Ovary (tissue), 9 donors: ENCODE results near the gene PGLYRP2. TPM values are rescaled to one million over a fixed set of nuclear protein-coding genes. Genes with fewer than 3 reads are reported as not detected.

Experiments used
- DNase-seq, 5 donors: peaks; one replicate each; pipeline ENCODE4 v3.0.0-alpha.2; 2019 to 2020
- H3K27ac ChIP-seq, 2 donors: fragments of 200-600 bp; one replicate each; pipeline versions ENCODE4 v1.5.1 to v1.8.0; 2019 to 2022
- H3K27me3 ChIP-seq: fragments of 200-600 bp; one replicate; pipeline ENCODE4 v1.8.0; 2022
- H3K36me3 ChIP-seq: fragments of 200-600 bp; sonication (generic); one replicate; pipeline ENCODE4 v1.5.1; 2019
- H3K4me1 ChIP-seq: one replicate; pipeline ENCODE4 v1.8.1; 2013; ENCODE audit warnings: mild to moderate bottlenecking, moderate library complexity; ENCODE audit not compliant: insufficient read depth
- H3K4me3 ChIP-seq: fragments of 200-600 bp; sonication (generic); one replicate; pipeline ENCODE4 v1.5.1; 2017
- H3K9me3 ChIP-seq, 2 donors: fragments of 200-600 bp in 1 of 2; sonication (generic) in 1 of 2; one replicate each; pipeline versions ENCODE4 v1.5.1 to v1.8.1; 2013 to 2019; ENCODE audit warnings: mild to moderate bottlenecking in 1 of 2, moderate library complexity in 1 of 2
- EP300 ChIP-seq: sonication (generic); formaldehyde crosslinking; IDR thresholded peaks from one replicate; pipeline ENCODE4 v1.6.1; 2017; ENCODE audit warnings: antibody characterized with exemption
- POLR2A ChIP-seq: fragments of 450-650 bp; IDR thresholded peaks from one replicate; pipeline ENCODE4 v1.6.1; 2017; ENCODE audit warnings: antibody characterized with exemption, mild to moderate bottlenecking, moderate library complexity
- WGBS, 3 donors: extraction: QIAGEN DNeasy Blood & Tissue Kit in 1 of 3; methylation state at CpG; one replicate each; pipeline versions ENCODE4 v1.1.5 to v1.1.7; 2013 to 2017; 5-methylcytosine and 5-hydroxymethylcytosine counted together
- intact Hi-C, 4 donors: fragments of 100-400 bp; cut with DNase I; formaldehyde crosslinking; loops; one replicate each; pipeline versions ENCODE4 v1.11.0 to v1.15.1; 2022 to 2023
- microRNA counts: library from miRNA; unstranded; fragments of <30 nt; microRNA quantifications from one replicate; lab custom pipeline; 2016
- microRNA-seq, 3 donors: library from miRNA; unstranded; fragments of <30 nt; microRNA quantifications; one replicate each; pipeline versions ENCODE4 to v1.2.0, GENCODE V29; 2019 to 2020
- polyA plus RNA-seq, 2 donors: library from polyadenylated mRNA; stranded (reverse); fragments of 200-250 nt in 1 of 2; fragments of 350-450 nt in 1 of 2; fragmentation: Illumina TruSeq in 1 of 2; extraction: RNeasy Lipid Tissue Mini Kit (QIAGEN cat#74804) in 1 of 2; gene quantifications; one replicate each; pipeline ENCODE4 v1.2.3, GENCODE V29; 2013 to 2014
- small RNA-seq: library from RNA; depleted of rRNA; stranded (forward); fragments of <200 nt; gene quantifications from one replicate; pipeline ENCODE3, GENCODE V24; 2016
- total RNA-seq, 7 donors: library from RNA; depleted of rRNA in 2 of 7; stranded (reverse); fragments of >200 nt in 2 of 7; fragmentation: NEBNext Ultra II Directional in 3 of 7; extraction: Animal tissue kit (Norgen Biotek cat#: 25700) in 3 of 7; gene quantifications; one replicate each; pipeline versions ENCODE4 v1.1.0 to v1.2.4, GENCODE V29; 2016 to 2023
- TF ChIP-seq, protein P1 (sequence below), 3 donors: fragments of 450-650 bp in 2 of 3; fragments of 200-600 bp in 1 of 3; IDR thresholded peaks; one replicate each; pipeline versions ENCODE4 v1.5.1 to v1.8.0; 2016 to 2022; ENCODE audit warnings: antibody characterized with exemption in 3 of 3, mild to moderate bottlenecking in 1 of 3
- donor health status: DM: no; HTN: no; CAD: no; lungs with moderate emphysema.
- donor health status: DM: no; HTN: no; CAD: no.
- donor health status: Bipolar disorder and iron deficiency.
- donor health status: DM: yes; HTN: yes; CAD: no.
- donor health status: DM: no; HTN: no; CAD: no.
- donor health status: DM: yes; HTN: yes; CAD: no.

Gene PGLYRP2
- total and polyA plus RNA-seq, 9 donors: 0.28 TPM; not detected in 8

DNA sequence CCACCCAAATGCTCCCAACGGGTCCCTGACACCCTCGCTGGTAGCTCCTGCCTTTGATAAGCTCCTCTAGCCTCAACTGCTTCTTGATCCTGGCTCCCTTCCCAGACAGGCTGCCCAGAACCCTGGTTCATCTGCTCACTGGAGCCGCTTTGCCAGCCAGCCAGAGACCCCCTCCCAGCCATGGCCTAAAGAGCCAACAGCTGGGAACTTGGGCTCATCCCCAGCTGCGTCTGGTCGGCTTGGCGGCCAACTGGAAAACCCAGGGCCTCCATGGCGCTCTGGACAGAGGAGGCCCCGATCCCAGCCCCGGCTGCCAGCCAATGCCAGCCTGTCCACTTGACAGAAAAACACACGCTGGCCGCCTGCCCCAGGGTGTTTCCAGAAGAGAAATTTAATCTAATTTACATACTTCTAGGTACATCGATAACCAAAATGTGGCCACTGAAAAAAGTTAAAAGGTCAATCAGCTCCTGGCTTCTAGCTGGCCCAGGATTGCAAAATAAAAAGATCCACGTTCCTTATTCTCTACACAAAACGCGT lies 57.5 kb downstream of the PGLYRP2 start:
- intact Hi-C loops: loop anchor here in 1 of 4 donors (10.0 kb wide), 1 partner anchor 167 kb away; no protein-coding TSS in a partner anchor
- DNase-seq: peak in 4 of 5 donors; percentile 54 to 73 (median 66)
- Histone ChIP-seq H3K9me3 (no peaks in the 10 kb centered on the region), H3K27me3 (no peaks in the 10 kb centered on the region), H3K4me1 (peaks cover 22% of the 10 kb centered on the region), H3K36me3 (no peaks in the 10 kb centered on the region), H3K27ac (peak overlapping the region in 1 of 2 donors; percentile 65), H3K4me3 (no peak overlapping the region)
- 8 to 30% (median 27%) methylated on average over 15 of the region's 15 CpGs for WGBS, 3 donors
- no peak for TF ChIP-seq POLR2A
- TF ChIP-seq, protein P1, sequence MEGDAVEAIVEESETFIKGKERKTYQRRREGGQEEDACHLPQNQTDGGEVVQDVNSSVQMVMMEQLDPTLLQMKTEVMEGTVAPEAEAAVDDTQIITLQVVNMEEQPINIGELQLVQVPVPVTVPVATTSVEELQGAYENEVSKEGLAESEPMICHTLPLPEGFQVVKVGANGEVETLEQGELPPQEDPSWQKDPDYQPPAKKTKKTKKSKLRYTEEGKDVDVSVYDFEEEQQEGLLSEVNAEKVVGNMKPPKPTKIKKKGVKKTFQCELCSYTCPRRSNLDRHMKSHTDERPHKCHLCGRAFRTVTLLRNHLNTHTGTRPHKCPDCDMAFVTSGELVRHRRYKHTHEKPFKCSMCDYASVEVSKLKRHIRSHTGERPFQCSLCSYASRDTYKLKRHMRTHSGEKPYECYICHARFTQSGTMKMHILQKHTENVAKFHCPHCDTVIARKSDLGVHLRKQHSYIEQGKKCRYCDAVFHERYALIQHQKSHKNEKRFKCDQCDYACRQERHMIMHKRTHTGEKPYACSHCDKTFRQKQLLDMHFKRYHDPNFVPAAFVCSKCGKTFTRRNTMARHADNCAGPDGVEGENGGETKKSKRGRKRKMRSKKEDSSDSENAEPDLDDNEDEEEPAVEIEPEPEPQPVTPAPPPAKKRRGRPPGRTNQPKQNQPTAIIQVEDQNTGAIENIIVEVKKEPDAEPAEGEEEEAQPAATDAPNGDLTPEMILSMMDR (IDR thresholded peaks at IDR 0.05): no peak
- TF ChIP-seq EP300: no peak

DNA sequence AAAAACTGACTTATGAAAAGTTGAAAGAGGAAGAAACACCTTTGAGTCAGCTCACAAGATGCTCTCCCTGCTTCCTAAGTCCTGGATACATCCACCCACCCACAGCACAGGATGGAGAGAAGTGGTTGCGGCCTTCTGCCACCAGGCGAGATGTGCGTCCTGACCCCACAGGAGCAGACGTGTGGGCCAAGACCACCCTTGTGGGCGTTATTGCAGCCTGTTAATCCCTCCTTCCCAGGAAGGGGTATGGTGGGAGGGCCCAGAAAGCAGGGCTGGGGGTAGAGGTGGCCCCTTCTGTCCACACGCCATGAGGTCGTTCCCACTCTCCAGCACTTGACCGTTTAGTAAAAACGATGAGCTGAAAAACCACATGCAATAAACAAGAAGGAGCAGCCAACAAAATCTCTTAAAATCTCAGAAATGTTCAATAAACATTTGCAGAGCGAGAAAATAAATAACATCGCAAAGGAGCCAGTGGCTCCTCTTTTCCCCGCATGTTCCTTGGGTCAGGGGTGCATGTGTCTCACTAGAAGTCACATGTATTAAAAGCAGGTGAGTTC lies 58.1 kb downstream of the PGLYRP2 start:
- no peaks in the 10 kb centered on the region for H3K36me3 ChIP-seq
- H3K9me3 ChIP-seq: no peaks in the 10 kb centered on the region
- peak overlapping the region in 1 of 2 donors; percentile 65 for H3K27ac ChIP-seq
- peaks cover 24% of the 10 kb centered on the region for H3K4me1 ChIP-seq
- no peaks in the 10 kb centered on the region for H3K27me3 ChIP-seq
- DNase-seq: no peak
- intact Hi-C loops: loop anchor here in 1 of 4 donors (10.0 kb wide), 1 partner anchor 166 kb away; no protein-coding TSS in a partner anchor
- WGBS, 3 donors: 19 to 45% (median 35%) methylated on average over 12 of the region's 12 CpGs
- no peak for TF ChIP-seq POLR2A
- TF ChIP-seq, protein P1 (IDR thresholded peaks at IDR 0.05): no peak
- no peak for TF ChIP-seq EP300
- no peak overlapping the region for H3K4me3 ChIP-seq

DNA sequence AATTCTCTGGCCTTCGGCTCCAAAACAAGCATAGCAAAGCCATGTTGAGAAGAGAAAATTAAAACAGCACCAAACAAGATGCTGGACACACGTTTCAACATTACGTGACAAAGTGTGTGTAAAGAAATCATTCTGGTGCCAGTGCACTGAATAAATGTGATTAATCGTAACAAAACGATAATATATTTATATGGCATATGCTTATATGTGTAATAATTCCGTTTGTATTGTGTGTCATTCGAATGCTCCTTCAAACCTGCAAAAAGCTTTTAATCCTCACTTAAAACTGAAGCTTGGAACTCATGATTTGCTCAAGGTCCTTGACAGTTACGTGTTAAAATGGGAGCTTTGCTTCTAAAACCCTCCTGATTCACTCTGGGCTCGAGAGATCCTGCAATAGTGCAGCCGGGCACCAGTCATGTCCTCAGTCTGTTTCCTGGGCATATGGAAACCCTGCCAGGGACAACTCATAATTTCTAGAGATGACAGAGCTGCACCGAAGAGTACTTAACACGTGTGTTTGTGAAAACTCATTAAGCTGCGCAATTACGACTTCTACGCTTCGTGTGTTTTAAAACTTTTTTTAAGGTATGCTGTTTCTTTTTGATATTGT lies 59.8 kb downstream of the PGLYRP2 start:
- intact Hi-C loops: loop anchor here in 1 of 4 donors (5.0 to 10.0 kb wide), 2 partner anchors 87 to 165 kb away; partner anchors contain the start of gene BRD4
- Histone ChIP-seq H3K27ac (peak overlapping the region in 1 of 2 donors; percentile 17), H3K36me3 (no peaks in the 10 kb centered on the region), H3K9me3 (no peaks in the 10 kb centered on the region), H3K27me3 (no peaks in the 10 kb centered on the region), H3K4me1 (peaks cover 25% of the 10 kb centered on the region), H3K4me3 (peak overlapping the region; percentile 41)
- no peak for DNase-seq
- 19 to 23% (median 20%) methylated on average over 16 of the region's 16 CpGs for whole genome bisulfite sequencing, 3 donors
- TF ChIP-seq, protein P1 (IDR thresholded peaks at IDR 0.05): no peak
- no peak for TF ChIP-seq EP300
- no peak for TF ChIP-seq POLR2A

MicroRNA genes within 50 kb of the gene (microRNA counts, 767-probe panel; counts per million panel counts)
- microRNA hsa-miR-1470 (lab: Ali Mortazavi, UCI): 530 counts per million, percentile 78 among the panel's probes with 10 or more counts

Small RNA genes within 50 kb of the gene (microRNA-seq; reads per million reads assigned to microRNA genes)
- 0 reads per million in 3 donors for gene MIR1470

Small RNA genes within 50 kb of the gene (small RNA-seq; reads per million reads assigned to genes)
- gene MIR1470: not detected

Other genes starting within 250 kb of the PGLYRP2 start
- gene EPHX3, start 247.1 kb downstream of the PGLYRP2 start, total RNA-seq: under 1 TPM in 6 of 7 donors, not detected in 1; 0.24 to 0.89 (median 0.49) TPM
- under 1 TPM; 0.30 to 0.67 TPM for gene EPHX3, start 247.1 kb downstream of the PGLYRP2 start, polyA plus RNA-seq
- 100 to 1,000 TPM in 4 of 7 donors, 10 to 100 TPM in 3; 19.6 to 127 (median 100) TPM for gene BRD4, start 147.0 kb downstream of the PGLYRP2 start, total RNA-seq
- gene BRD4, start 147.0 kb downstream of the PGLYRP2 start, polyA plus RNA-seq: 10 to 100 TPM; 30.1 to 31.0 TPM
- 10 to 100 TPM; 19.1 to 53.3 (median 46.4) TPM for gene AKAP8, start 99.7 kb downstream of the PGLYRP2 start, total RNA-seq
- gene AKAP8, start 99.7 kb downstream of the PGLYRP2 start, polyA plus RNA-seq: 10 to 100 TPM; 13.6 to 21.6 TPM
- 100 to 1,000 TPM in 3 of 7 donors, 10 to 100 TPM in 4; 85.9 to 121 (median 93.2) TPM for gene AKAP8L, start 60.5 kb downstream of the PGLYRP2 start, total RNA-seq
- 10 to 100 TPM; 70.3 to 78.5 TPM for gene AKAP8L, start 60.5 kb downstream of the PGLYRP2 start, polyA plus RNA-seq
- gene WIZ, start 29.5 kb downstream of the PGLYRP2 start, total RNA-seq: 10 to 100 TPM; 21.0 to 46.5 (median 41.7) TPM
- gene WIZ, start 29.5 kb downstream of the PGLYRP2 start, polyA plus RNA-seq: 10 to 100 TPM in 1 of 2 donors, 1 to 10 TPM in 1; 4.8 to 24.7 TPM
- gene RASAL3, start 15.0 kb downstream of the PGLYRP2 start, total RNA-seq: 1 to 10 TPM in 5 of 7 donors, under 1 TPM in 2; 0.61 to 2.6 (median 1.4) TPM
- gene RASAL3, start 15.0 kb downstream of the PGLYRP2 start, polyA plus RNA-seq: 1 to 10 TPM in 1 of 2 donors, under 1 TPM in 1; 0.63 to 1.5 TPM
- gene CYP4F22, start 29.0 kb upstream of the PGLYRP2 start, total RNA-seq: under 1 TPM in 2 of 7 donors, not detected in 5; 0.08 to 0.13 TPM
- under 1 TPM in 1 of 2 donors, not detected in 1; 0.13 TPM for gene CYP4F22, start 29.0 kb upstream of the PGLYRP2 start, polyA plus RNA-seq
- gene CYP4F8, start 135.7 kb upstream of the PGLYRP2 start, total RNA-seq: 1 to 10 TPM in 1 of 7 donors, not detected in 6; 1.1 TPM
- not detected for gene CYP4F8, start 135.7 kb upstream of the PGLYRP2 start, polyA plus RNA-seq
- 1 to 10 TPM in 1 of 7 donors, under 1 TPM in 5, not detected in 1; 0.15 to 1.8 (median 0.38) TPM for gene CYP4F3, start 161.4 kb upstream of the PGLYRP2 start, total RNA-seq
- under 1 TPM in 1 of 2 donors, not detected in 1; 0.13 TPM for gene CYP4F3, start 161.4 kb upstream of the PGLYRP2 start, polyA plus RNA-seq
- gene CYP4F12, start 193.6 kb upstream of the PGLYRP2 start, total RNA-seq: 10 to 100 TPM in 3 of 7 donors, 1 to 10 TPM in 4; 2.7 to 14.1 (median 9.4) TPM
- gene CYP4F12, start 193.6 kb upstream of the PGLYRP2 start, polyA plus RNA-seq: 1 to 10 TPM; 4.0 to 8.9 TPM
- gene OR10H2, start 248.5 kb upstream of the PGLYRP2 start, total RNA-seq: not detected
- not detected for gene OR10H2, start 248.5 kb upstream of the PGLYRP2 start, polyA plus RNA-seq